Head of caudate nucleus (tissue), 42 donors: ENCODE results near the gene ATP11B.

ENCODE experiments used
- DNase-seq, 42 donors: peaks; one replicate each; pipeline versions ENCODE4 v3.0.0 to v3.0.0-alpha.2; 2020 to 2021; ENCODE audit warnings: mixed read lengths in 7 of 42
- intact Hi-C: fragments of 100-400 bp; cut with DNase I; formaldehyde crosslinking; loops from one replicate; pipeline ENCODE4 v1.15.0; 2022

ATP11B gene

DNA sequence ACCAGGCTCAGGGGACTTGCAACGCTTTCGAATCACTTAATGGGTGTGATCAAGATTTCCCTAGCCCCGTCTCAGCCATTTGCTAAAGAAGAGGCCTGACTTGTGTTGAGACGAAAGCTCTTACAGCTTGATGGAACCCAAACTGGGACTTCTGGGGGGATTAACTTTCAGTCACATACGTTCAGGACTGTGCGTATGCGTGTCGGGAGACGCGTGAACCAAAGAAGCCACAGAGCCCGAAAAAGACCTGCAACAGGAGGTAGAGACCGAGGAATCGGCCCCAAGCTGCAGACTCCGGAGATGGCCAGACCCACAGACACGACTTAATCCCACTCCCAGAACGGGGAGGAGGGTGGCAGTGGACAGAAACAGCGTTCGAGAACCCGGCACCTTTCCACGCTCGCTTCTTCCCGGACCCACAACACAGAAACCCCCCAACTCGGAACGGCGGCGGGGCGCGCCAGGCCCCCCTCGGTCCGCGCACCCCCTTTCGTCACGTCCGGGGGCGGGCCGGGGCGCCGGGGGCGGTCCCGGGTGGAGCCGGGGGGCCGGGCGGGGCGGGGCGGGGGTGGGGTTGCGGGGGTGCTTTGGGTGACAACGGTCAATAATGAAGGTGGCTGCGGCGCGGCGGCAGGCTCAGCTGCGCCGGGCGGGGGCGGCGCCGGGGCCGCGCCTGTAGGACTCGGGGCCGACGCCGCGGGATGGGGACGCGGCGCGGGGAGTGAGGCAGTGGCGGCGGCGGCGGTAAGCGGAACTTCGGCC lies at the start of gene ATP11B:
ATP11B (plus strand) TSS at position 604 of the 762 bp plus-strand sequence. CDS start 256 bp downstream, outside the sequence.
- intact Hi-C loops: loop anchor here (5.0 kb wide), 1 partner anchor 304 kb away; the partner anchor contains the start of gene MCCC1
- peak; percentile 34 to 90 (median 78) for DNase-seq

GRCh38 chr3:182746959-182747358 lies 46.3 kb upstream of the ATP11B start:
- intact Hi-C loops: no loop called here
- no peak for DNase-seq

DNA sequence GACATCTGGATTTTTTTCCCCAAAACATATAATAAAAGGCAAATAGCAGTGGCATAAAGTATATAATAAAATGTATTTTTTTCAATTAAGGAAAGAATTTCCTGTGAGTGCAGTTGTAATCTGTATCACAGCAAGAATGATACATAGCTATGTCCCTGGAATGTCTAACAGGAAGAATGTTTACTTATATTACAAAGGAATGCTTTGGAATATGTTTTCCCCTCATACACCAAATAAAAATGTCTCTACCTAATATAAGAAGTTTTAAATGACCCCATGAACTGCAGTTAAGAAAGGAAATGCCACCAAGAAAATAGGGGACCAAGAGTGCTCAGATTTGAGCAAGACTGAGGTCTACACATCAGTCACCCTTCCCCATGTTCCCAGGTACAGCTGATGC lies 38.0 kb upstream of the ATP11B start:
- DNase-seq: no peak
- intact Hi-C loops: no loop called here

GRCh38 chr3:182755712-182756111 lies 37.6 kb upstream of the ATP11B start:
- intact Hi-C loops: no loop called here

DNA sequence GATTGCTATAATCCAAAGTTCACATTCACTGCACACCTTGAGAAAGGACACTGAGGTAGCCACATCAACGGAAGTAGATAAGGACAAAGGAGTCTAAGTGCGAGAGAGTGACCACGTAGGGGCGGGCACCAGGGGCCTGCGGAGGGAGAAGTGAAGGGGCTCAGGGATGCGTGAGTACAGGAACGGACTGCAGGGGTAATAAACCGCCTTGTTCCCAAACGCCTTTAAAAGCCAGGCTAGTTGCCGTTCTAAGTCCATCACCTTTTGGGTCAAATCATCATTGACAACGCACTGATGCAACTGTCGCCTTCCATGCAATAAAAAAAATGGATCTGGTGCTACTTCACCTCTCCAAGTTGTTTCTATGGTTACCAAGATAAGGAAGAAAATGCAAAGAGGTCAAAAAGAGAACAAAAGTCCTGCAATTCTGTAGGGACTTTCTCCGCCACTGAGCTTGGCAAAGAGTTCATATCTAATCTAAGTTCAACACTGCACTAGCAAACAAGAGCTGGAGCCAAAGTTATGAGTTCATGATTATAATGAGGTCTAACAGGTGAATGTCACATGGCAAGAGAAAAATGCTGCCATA lies 32.6 kb upstream of the ATP11B start:
- intact Hi-C loops: no loop called here
- DNase-seq: no peak

More at GRCh38 chr3:182755712-182756111, 37.6 kb upstream of the ATP11B start:
- no peak for DNase-seq

DNA sequence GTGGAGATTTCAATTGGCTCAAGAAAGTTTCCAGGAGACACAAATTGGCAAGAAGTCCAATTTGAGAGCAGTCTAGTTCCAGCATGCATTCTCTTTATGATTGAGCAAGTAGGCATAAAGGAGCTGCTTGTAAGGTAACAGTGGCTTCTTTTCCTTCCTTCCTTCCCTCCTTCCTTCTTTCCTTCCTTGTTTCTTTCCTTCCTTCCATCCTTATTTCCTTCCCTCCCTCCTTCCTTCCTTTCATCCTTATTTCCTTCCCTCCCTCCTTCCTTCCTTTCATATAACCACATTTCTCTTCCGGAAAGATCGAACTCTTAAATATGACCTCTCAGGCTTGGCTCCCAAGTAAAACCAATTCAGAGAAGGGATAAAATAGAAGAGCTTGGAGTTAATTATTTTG lies 29.4 kb upstream of the ATP11B start:
- no peak for DNase-seq
- intact Hi-C loops: no loop called here

DNA sequence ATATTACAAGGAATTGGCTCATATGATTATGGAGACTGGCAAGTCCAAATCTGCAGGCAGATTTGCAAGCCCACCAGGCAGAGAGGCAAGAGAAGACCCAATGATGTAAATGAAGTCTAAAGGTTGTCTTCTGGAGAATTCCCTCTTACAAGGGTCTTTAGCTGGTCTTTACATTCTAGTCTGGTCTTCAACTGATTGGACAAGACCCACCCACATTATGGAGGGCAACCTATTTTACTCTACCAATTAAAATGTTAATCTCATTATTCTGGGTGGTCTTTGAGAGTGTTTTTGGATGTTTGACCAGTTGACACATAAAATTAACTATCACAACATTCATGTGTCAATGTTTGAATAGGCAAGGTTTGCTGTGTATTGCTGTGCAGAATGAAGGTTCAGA lies 28.0 kb upstream of the ATP11B start:
- intact Hi-C loops: no loop called here

GRCh38 chr3:182766099-182766498 lies 27.2 kb upstream of the ATP11B start:
- no peak for DNase-seq
- intact Hi-C loops: no loop called here

More for the DNA sequence above, 28.0 kb upstream of the ATP11B start:
- no peak for DNase-seq

DNA sequence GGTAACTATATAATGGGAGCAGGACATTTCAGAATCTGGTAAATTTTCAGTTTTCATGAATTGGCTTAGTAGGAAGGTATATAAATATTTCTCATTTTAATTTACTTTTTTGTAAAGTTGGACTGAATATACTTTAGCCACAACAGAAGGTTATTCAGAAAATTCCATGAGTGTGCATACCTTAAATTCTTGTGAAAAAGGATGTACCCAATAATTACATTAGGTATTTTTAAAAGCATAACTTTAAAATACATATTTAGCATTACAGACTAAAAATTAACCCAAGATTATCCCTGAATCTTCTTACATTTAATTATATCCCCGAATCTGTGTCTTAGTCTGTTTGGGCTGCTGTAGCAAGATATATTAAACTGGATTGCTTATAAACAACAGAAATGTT lies 24.9 kb upstream of the ATP11B start:
- intact Hi-C loops: no loop called here
- DNase-seq: no peak

DNA sequence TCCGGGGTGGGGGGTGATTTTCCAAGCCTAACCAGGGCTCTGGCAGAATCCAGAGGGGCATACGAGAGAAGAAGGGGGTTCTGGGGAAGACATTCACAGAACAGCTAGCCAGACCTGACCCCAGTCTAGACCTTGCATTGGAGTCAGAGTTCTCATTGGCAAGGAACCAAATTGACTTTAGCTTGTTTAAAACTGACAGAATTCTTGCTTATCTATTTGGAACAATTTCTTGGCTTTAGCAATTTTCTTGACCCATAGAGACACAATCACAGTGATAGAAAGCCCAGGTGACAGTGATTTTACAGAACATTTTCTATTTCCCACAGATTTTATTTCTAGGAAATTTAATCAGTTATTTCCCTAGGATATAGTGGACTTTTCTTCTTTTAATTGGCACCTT lies 23.6 kb upstream of the ATP11B start:
- no peak for DNase-seq

GRCh38 chr3:182782149-182782548 lies 11.2 kb upstream of the ATP11B start:
- no peak for DNase-seq
- intact Hi-C loops: no loop called here

More for the DNA sequence above, 23.6 kb upstream of the ATP11B start:
- intact Hi-C loops: no loop called here

DNA sequence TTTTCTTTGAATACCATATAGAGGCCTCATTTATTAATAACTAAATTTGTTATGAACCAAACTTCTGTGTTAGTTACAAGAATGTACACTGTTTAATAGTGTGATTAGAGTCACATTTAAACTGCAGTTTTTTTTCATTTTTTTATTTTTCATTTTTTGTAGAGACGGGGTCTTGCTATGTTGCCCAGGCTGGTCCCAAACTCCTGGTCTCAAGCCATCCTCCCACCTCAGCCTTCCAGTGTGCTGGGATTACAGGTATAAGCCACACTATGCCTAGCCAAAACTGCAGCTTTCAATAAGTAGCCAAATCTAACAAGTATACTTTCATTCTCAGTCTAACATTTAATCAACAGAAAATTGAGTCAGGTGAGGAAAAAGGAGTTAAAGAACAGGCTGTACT lies 10.2 kb upstream of the ATP11B start:
- intact Hi-C loops: no loop called here
- no peak for DNase-seq

GRCh38 chr3:182784542-182784941 lies 8.8 kb upstream of the ATP11B start:
- no peak for DNase-seq
- intact Hi-C loops: no loop called here

DNA sequence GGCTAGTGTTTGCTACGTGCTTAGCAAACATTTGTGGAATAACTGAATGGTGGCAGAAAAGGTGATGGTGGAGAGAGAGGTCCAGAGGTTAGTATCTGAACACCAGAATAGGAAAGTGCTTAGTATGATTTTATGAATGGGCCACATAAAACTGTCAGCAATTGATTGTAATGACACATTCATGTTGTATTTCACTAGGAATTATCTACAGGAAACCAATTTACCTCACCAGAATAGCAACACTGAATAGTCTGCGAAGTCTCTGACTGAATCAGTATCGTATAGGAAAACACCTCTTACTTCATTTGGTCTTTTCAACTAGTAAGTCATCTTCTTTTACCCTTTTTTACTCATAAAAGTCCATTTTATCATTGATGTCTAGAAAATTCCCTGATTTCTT lies 8.2 kb upstream of the ATP11B start:
- DNase-seq: no peak
- intact Hi-C loops: no loop called here

- intact Hi-C loops: no loop called here
- DNase-seq: no peak
Measured at GRCh38 chr3:182785756-182786155, 7.5 kb upstream of the ATP11B start.

DNA sequence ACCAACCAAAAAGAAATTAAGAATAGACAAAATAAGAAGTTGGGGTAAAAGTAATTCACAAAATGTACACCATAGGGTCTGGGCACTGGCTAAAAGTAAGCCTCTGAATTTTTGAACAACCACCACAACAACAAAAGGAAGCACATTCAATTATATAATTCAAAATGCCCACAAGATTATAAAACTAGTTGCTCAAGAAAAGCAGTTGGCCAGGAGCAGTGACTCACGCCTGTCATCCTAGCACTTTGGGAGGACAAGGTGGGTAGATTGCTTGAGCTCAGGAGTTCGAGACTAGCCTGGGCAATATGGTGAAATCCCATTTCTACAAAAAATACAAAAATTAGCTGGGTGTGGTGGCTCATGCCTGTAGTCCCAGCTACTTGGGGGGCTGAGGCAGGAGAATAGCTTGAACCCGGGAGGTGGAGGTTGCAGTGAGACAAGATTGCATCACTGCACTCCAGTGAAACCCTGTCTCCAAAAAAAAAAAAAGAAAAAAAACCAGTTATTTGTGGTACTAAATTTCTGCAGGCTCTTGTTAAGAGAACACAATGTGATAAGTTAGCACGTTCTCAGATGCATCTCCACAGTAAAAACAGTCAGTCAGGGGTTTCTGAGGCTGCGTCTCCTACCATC lies 6.6 kb upstream of the ATP11B start:
- intact Hi-C loops: no loop called here
- no peak for DNase-seq

GRCh38 chr3:182787302-182788036 lies 5.8 kb upstream of the ATP11B start:
- intact Hi-C loops: no loop called here

GRCh38 chr3:182789371-182789770 lies 3.9 kb upstream of the ATP11B start:
- intact Hi-C loops: no loop called here
- DNase-seq: no peak

More at GRCh38 chr3:182787302-182788036, 5.8 kb upstream of the ATP11B start:
- no peak for DNase-seq

- no peak for DNase-seq
- intact Hi-C loops: loop anchor here (5.0 kb wide), 1 partner anchor 307 kb away; the partner anchor contains the start of gene MCCC1
Measured at GRCh38 chr3:182790612-182791011, 2.7 kb upstream of the ATP11B start.
